ENCODE measurements around the gene APC2. TPM values are rescaled to one million over a fixed set of nuclear protein-coding genes. Genes with fewer than 3 reads are reported as not detected.
A peak's percentile ranks its signal among the peaks of the same experiment; 100 is the strongest.

The APC2 gene
- total RNA-seq, 1 donor from 2014 or later: 1.2 TPM

GRCh38 chr19:1512671-1513498, 63.0 kb downstream of the APC2 start, which contains the start of gene ADAMTSL5:
Gene ADAMTSL5 (minus strand): TSS chr19:1513019. CDS start chr19:1510943, 2,076 bp downstream.
- DNase-seq (ENCODE audit: extremely low spot score in 2 of 2): no peak
- TF ChIP-seq POLR2A (IDR thresholded peaks at IDR 0.05): peak in 1 of 2 donors; percentile 53
- TF ChIP-seq CTCF (IDR thresholded peaks at IDR 0.05): no peak
- TF ChIP-seq POLR2AphosphoS5 (IDR thresholded peaks at IDR 0.05; ENCODE audit: insufficient read depth in 1 of 2, low read depth in 1 of 2): peak in 1 of 2 donors; percentile 76
- intact Hi-C loops (cut with DNase I): no loop called here
- Histone ChIP-seq H3K4me3 (peak within 1 kb of the TSS; percentile 55 to 59), H3K4me1 (peaks cover 54% of the 10 kb centered on the region), H3K27me3 (no peaks in the 10 kb centered on the region), H3K9me3 (no peaks in the 10 kb centered on the region), H3K36me3 (no peaks in the 10 kb centered on the region), H3K27ac (peak within 1 kb of the TSS; percentile 87)

- TF ChIP-seq POLR2AphosphoS5 (IDR thresholded peaks at IDR 0.05; ENCODE audit: insufficient read depth in 1 of 2, low read depth in 1 of 2) (no peak), POLR2A (IDR thresholded peaks at IDR 0.05) (no peak), CTCF (IDR thresholded peaks at IDR 0.05) (peak in 2 of 3 experiments; percentile 37 to 44)
- Histone ChIP-seq H3K36me3 (no peaks in the 10 kb centered on the region), H3K4me3 (peak overlapping the region; percentile 55 to 59), H3K27ac (peak overlapping the region; percentile 87), H3K27me3 (no peaks in the 10 kb centered on the region), H3K4me1 (peaks cover 46% of the 10 kb centered on the region), H3K9me3 (no peaks in the 10 kb centered on the region)
- no peak for DNase-seq (ENCODE audit: extremely low spot score in 2 of 2)
- intact Hi-C loops (cut with DNase I): no loop called here
These were observed 63.8 kb downstream of the APC2 start for GRCh38 chr19:1513499-1514294.

- intact Hi-C loops (cut with DNase I): no loop called here
- TF ChIP-seq POLR2AphosphoS5 (IDR thresholded peaks at IDR 0.05; ENCODE audit: insufficient read depth in 1 of 2, low read depth in 1 of 2) (no peak), POLR2A (IDR thresholded peaks at IDR 0.05) (no peak), CTCF (IDR thresholded peaks at IDR 0.05) (no peak)
These were observed 64.4 kb downstream of the APC2 start for GRCh38 chr19:1514295-1514661.

GRCh38 chr19:1514986-1515721, 65.2 kb downstream of the APC2 start:
- intact Hi-C loops (cut with DNase I): no loop called here
- Histone ChIP-seq H3K9me3 (no peaks in the 10 kb centered on the region), H3K36me3 (no peaks in the 10 kb centered on the region), H3K4me3 (no peak overlapping the region), H3K27ac (peak overlapping the region; percentile 87), H3K4me1 (peaks cover 39% of the 10 kb centered on the region), H3K27me3 (no peaks in the 10 kb centered on the region)
- DNase-seq (ENCODE audit: extremely low spot score in 2 of 2): no peak
- TF ChIP-seq CTCF (IDR thresholded peaks at IDR 0.05) (no peak), POLR2AphosphoS5 (IDR thresholded peaks at IDR 0.05; ENCODE audit: insufficient read depth in 1 of 2, low read depth in 1 of 2) (no peak), POLR2A (IDR thresholded peaks at IDR 0.05) (no peak)

More at GRCh38 chr19:1514295-1514661, 64.4 kb downstream of the APC2 start:
- Histone ChIP-seq H3K4me3 (no peak overlapping the region), H3K4me1 (peaks cover 46% of the 10 kb centered on the region), H3K36me3 (no peaks in the 10 kb centered on the region), H3K27ac (peak overlapping the region; percentile 87), H3K27me3 (no peaks in the 10 kb centered on the region), H3K9me3 (no peaks in the 10 kb centered on the region)
- no peak for DNase-seq (ENCODE audit: extremely low spot score in 2 of 2)
